A549 (cell line): ENCODE results near the gene MAPK11. TPM values are rescaled to one million over a fixed set of nuclear protein-coding genes. Genes with fewer than 3 reads are reported as not detected.

Experiments
- ATAC-seq, 2 experiments: fragments of 200-7000 bp in 1 of 2; fragments of >200 bp in 1 of 2; cut with Nextera tagmentation in 1 of 2; cut with Tn5 transposase in 1 of 2; 3 replicates each; pipeline versions ENCODE4 v1.8.0 to v1.9.1; 2018 to 2020; ENCODE audit warnings: mild to moderate bottlenecking in 1 of 2, moderate library complexity in 1 of 2
- CTCF ChIA-PET: fragments of 300-600 bp; sonication (Branson Sonifier 250); formaldehyde crosslinking; extraction: SDS; loops from one replicate; lab custom pipeline; 2021; ENCODE audit warnings: antibody characterized with exemption, inconsistent platforms; lab: Yijun Ruan, JAX
- POLR2A ChIA-PET: fragments of 350-600 bp; formaldehyde crosslinking; extraction: SDS; loops from one replicate; lab custom pipeline; 2021; ENCODE audit warnings: antibody characterized with exemption, inconsistent platforms; lab: Yijun Ruan, JAX
- DNase-seq, 2 experiments: peaks; one replicate each; pipeline versions ENCODE4 v3.0.0 to v3.0.0-alpha.2; 2011 to 2016; ENCODE audit warnings: low read depth in 1 of 2, low spot score in 1 of 2
- FAIRE-seq: peaks from 2 replicates; lab custom pipeline; 2011; peaks lifted over from hg19 to GRCh38; lab: Jason Lieb, UNC
- H3K27ac ChIP-seq, 2 experiments: fragments of >200 bp; sonication (Bioruptor Twin); formaldehyde crosslinking; 3 replicates each; pipeline ENCODE4 v1.5.1; 2016 to 2017
- H3K4me1 ChIP-seq: fragments of >200 bp; sonication (Bioruptor Twin); formaldehyde crosslinking; 3 replicates; pipeline ENCODE4 v1.6.1; 2016
- H3K4me2 ChIP-seq: fragments of >200 bp; sonication (Bioruptor Twin); formaldehyde crosslinking; 3 replicates; pipeline ENCODE4 v1.6.1; 2016
- H3K4me3 ChIP-seq: fragments of >200 bp; sonication (Bioruptor Twin); formaldehyde crosslinking; 3 replicates; pipeline ENCODE4 v1.5.1; 2016
- H3K9me3 ChIP-seq: fragments of >200 bp; sonication (Bioruptor Twin); formaldehyde crosslinking; 3 replicates; pipeline ENCODE4 v1.6.1; 2016
- BCL3 ChIP-seq: fragments of >200 bp; sonication (Bioruptor Twin); formaldehyde crosslinking; IDR thresholded peaks from 3 replicates; pipeline ENCODE4 v1.6.1; 2016
- BHLHE40 ChIP-seq: IDR thresholded peaks from 2 replicates; pipeline ENCODE4 v1.6.1; 2012; ENCODE audit warnings: low read depth, low read length, inconsistent platforms
- ELK1 ChIP-seq: fragments of 150-350 bp; IDR thresholded peaks from 2 replicates; pipeline ENCODE4 v1.6.1; 2014; ENCODE audit warnings: low read depth, mild to moderate bottlenecking, low read length
- EP300 ChIP-seq, 2 experiments: fragments of >200 bp; sonication (Bioruptor Twin); formaldehyde crosslinking; IDR thresholded peaks; 2 replicates in 1 of 2; 3 replicates in 1 of 2; pipeline ENCODE4 v1.6.1; 2016 to 2017
- ESRRA ChIP-seq: fragments of 150-350 bp; IDR thresholded peaks from 2 replicates; pipeline ENCODE4 v1.6.1; 2014; ENCODE audit warnings: mild to moderate bottlenecking, low read length, borderline replicate concordance
- HMGXB4 ChIP-seq: fragments of 250-450 bp; sonication (Bioruptor Pico); IDR thresholded peaks from 2 replicates; pipeline ENCODE4 v1.5.0; 2021; ENCODE audit warnings: mild to moderate bottlenecking, moderate library complexity, borderline replicate concordance
- JUN ChIP-seq, 2 experiments: fragments of >200 bp; sonication (Bioruptor Twin); formaldehyde crosslinking; IDR thresholded peaks; 2 replicates in 1 of 2; 3 replicates in 1 of 2; pipeline ENCODE4 v1.6.1; 2016 to 2017
- KDM5A ChIP-seq: fragments of 200-600 bp; sonication (generic); IDR thresholded peaks from 2 replicates; pipeline ENCODE4 v1.6.1; 2016; ENCODE audit warnings: antibody characterized with exemption, mild to moderate bottlenecking
- MAFK ChIP-seq: fragments of 450-650 bp; IDR thresholded peaks from 2 replicates; pipeline ENCODE4 v1.6.1; 2014; ENCODE audit not compliant: partially characterized antibody
- MAX ChIP-seq: IDR thresholded peaks from 2 replicates; pipeline ENCODE4 v1.6.1; 2012
- MYC ChIP-seq: IDR thresholded peaks from 2 replicates; pipeline ENCODE4 v1.6.1; 2012; ENCODE audit warnings: mild to moderate bottlenecking, inconsistent platforms, low read length, improper control_type of control experiment, borderline replicate concordance
- NR3C1 ChIP-seq: fragments of >200 bp; sonication (Bioruptor Twin); formaldehyde crosslinking; IDR thresholded peaks from 3 replicates; pipeline ENCODE4 v1.6.1; 2017
- SMC3 ChIP-seq: fragments of >200 bp; sonication (Bioruptor Twin); formaldehyde crosslinking; IDR thresholded peaks from 3 replicates; pipeline ENCODE4 v1.6.1; 2018; ENCODE audit warnings: inconsistent platforms
- USF2 ChIP-seq: fragments of 450-650 bp; IDR thresholded peaks from 2 replicates; pipeline ENCODE4 v1.6.1; 2014; ENCODE audit warnings: antibody characterized with exemption
- ZFP36 ChIP-seq: fragments of 450-650 bp; IDR thresholded peaks from 2 replicates; pipeline ENCODE4 v1.6.1; 2014; ENCODE audit warnings: borderline replicate concordance; ENCODE audit not compliant: partially characterized antibody
- ZSCAN20 ChIP-seq: fragments of 250-450 bp; sonication (Bioruptor Pico); IDR thresholded peaks from 2 replicates; pipeline ENCODE4 v1.8.0; 2022; ENCODE audit warnings: mild to moderate bottlenecking, moderate library complexity
- WGBS: methylation state at CpG from one replicate; pipeline ENCODE4 v1.1.6; 2017; ENCODE audit errors: missing lambda C conversion rate; 5-methylcytosine and 5-hydroxymethylcytosine counted together
- polyA plus RNA-seq, 4 experiments: library from polyadenylated mRNA; depleted of rRNA in 3 of 4; stranded (reverse); fragments of >200 nt; fragmentation: RNase III in 1 of 4; extraction: RNeasy Plus Mini Kit Qiagen cat#74134 plus additional on column Dnase treatment in 1 of 4; gene quantifications; 2 replicates in 3 of 4; 3 replicates in 1 of 4; pipeline ENCODE4 v1.2.3, GENCODE V29; 2011 to 2017

MAPK11 gene
- polyA plus RNA-seq, 2 of the 4 experiments (the other 2 are of a cell fraction), result 1.6 to 5.5 TPM

GRCh38 chr22:50221410-50222300, 48.5 kb downstream of the MAPK11 start:
- ChIA-PET POLR2A (no interaction called here), CTCF (interaction anchor here (1.1 to 1.5 kb wide), 3 partner anchors 11 to 73 kb away, joined by 3 to 5 read pairs (median 3); no protein-coding TSS in a partner anchor)
- DNase-seq, result no peak
- no peak overlapping the region for H3K4me2 ChIP-seq
- 96% methylated on average over 4 of the region's 19 CpGs for WGBS
- H3K4me3 ChIP-seq, result no peak overlapping the region
- H3K9me3 ChIP-seq, result no peaks in the 10 kb centered on the region
- no peak overlapping the region for H3K27ac ChIP-seq
- no peaks in the 10 kb centered on the region for H3K4me1 ChIP-seq
- TF ChIP-seq EP300 (IDR thresholded peaks at IDR 0.05) (no peak), ZFP36 (no peak), SMC3 (no peak), ZSCAN20 (CRISPR knock-in tag) (no peak), NR3C1 (no peak), HMGXB4 (CRISPR knock-in tag) (no peak), KDM5A (no peak), BHLHE40 (no peak), MAX (no peak), JUN (IDR thresholded peaks at IDR 0.05) (no peak), BCL3 (no peak)
- no peak for FAIRE-seq
- ATAC-seq, result no peak

- CTCF ChIA-PET, result interaction anchor here (0.7 to 1.5 kb wide), 5 partner anchors 10 to 173 kb away, joined by 3 to 5 read pairs (median 3); no protein-coding TSS in a partner anchor
- ATAC-seq, result no peak
- 95% methylated on average over 31 of the region's 45 CpGs for WGBS
- no peaks in the 10 kb centered on the region for H3K9me3 ChIP-seq
- POLR2A ChIA-PET, result no interaction called here
- DNase-seq, result no peak
- no peaks in the 10 kb centered on the region for H3K4me1 ChIP-seq
- H3K4me2 ChIP-seq, result no peak overlapping the region
- TF ChIP-seq ELK1 (no peak), MAFK (no peak), MYC (no peak), ESRRA (no peak), USF2 (no peak)
- TF ChIP-seq, all 56 proteins: peak for 0
- Histone ChIP-seq H3K27ac (no peak overlapping the region), H3K4me3 (no peak overlapping the region)
- no peak for FAIRE-seq
Measured at GRCh38 chr22:50220603-50221409, 49.4 kb downstream of the MAPK11 start.
